Vagina (tissue), 2 donors: ENCODE measurements around the gene ATP8B1. TPM values are rescaled to one million over a fixed set of nuclear protein-coding genes. Genes with fewer than 3 reads are reported as not detected.
A peak's percentile ranks its signal among the peaks of the same experiment; 100 is the strongest.

Experiments
- DNase-seq, 2 donors: peaks; one replicate each; pipeline ENCODE4 v3.0.0-alpha.2; 2017; ENCODE audit errors: extremely low spot score in 2 of 2
- H3K27ac ChIP-seq: fragments of 200-600 bp; sonication (generic); one replicate; pipeline ENCODE4 v1.5.1; 2019
- H3K27me3 ChIP-seq: fragments of 200-600 bp; sonication (generic); one replicate; pipeline ENCODE4 v1.5.1; 2019
- H3K36me3 ChIP-seq, 2 donors: fragments of 200-600 bp; sonication (generic); one replicate each; pipeline ENCODE4 v1.5.1; 2017 to 2019
- H3K4me1 ChIP-seq: fragments of 200-600 bp; sonication (generic); one replicate; pipeline ENCODE4 v1.5.1; 2019
- H3K4me3 ChIP-seq, 2 donors: fragments of 200-600 bp; sonication (generic); 1 replicate in 1 of 2; 2 replicates in 1 of 2; pipeline ENCODE4 v1.5.1; 2016 to 2019
- H3K9me3 ChIP-seq: fragments of 200-600 bp; sonication (generic); one replicate; pipeline ENCODE4 v1.5.1; 2019
- POLR2A ChIP-seq, 2 donors: fragments of 450-650 bp; IDR thresholded peaks; one replicate each; pipeline ENCODE4 v1.6.1; 2017; ENCODE audit warnings: antibody characterized with exemption in 2 of 2, mild to moderate bottlenecking in 2 of 2, moderate library complexity in 2 of 2
- POLR2AphosphoS5 ChIP-seq, 2 donors: sonication (generic); formaldehyde crosslinking; IDR thresholded peaks; one replicate each; pipeline ENCODE4 v1.9.0; 2017; ENCODE audit warnings: antibody characterized with exemption in 2 of 2, mild to moderate bottlenecking in 2 of 2, low read depth in 1 of 2; ENCODE audit not compliant: insufficient read depth in 1 of 2
- intact Hi-C: fragments of 100-400 bp; cut with DNase I; formaldehyde crosslinking; loops from one replicate; pipeline ENCODE4 v1.15.1; 2023
- total RNA-seq: library from RNA; depleted of rRNA; stranded (reverse); fragments of >200 nt; gene quantifications from one replicate; pipeline ENCODE4 v1.2.3, GENCODE V29; 2016
- TF ChIP-seq, protein P1 (sequence below), 3 experiments: fragments of 450-650 bp in 2 of 3; fragments of 200-600 bp in 1 of 3; sonication (generic) in 1 of 3; IDR thresholded peaks; one replicate each; pipeline ENCODE4 v1.5.1; 2017 to 2019; ENCODE audit warnings: antibody characterized with exemption in 3 of 3, mild to moderate bottlenecking in 2 of 3, moderate library complexity in 2 of 3

ATP8B1 gene
- total RNA-seq, 1 donor from 2014 or later = 41.5 TPM

GRCh38 chr18:57791192-57791591 lies 11.9 kb downstream of the ATP8B1 start:
- Histone ChIP-seq H3K36me3 (no peaks in the 10 kb centered on the region), H3K9me3 (no peaks in the 10 kb centered on the region), H3K27ac (peak overlapping the region; percentile 72), H3K4me3 (no peak overlapping the region), H3K27me3 (no peaks in the 10 kb centered on the region), H3K4me1 (peaks cover 67% of the 10 kb centered on the region)
- intact Hi-C loops = no loop called here
- no peak for DNase-seq
- no peak for TF ChIP-seq POLR2A (IDR thresholded peaks at IDR 0.05)

DNA sequence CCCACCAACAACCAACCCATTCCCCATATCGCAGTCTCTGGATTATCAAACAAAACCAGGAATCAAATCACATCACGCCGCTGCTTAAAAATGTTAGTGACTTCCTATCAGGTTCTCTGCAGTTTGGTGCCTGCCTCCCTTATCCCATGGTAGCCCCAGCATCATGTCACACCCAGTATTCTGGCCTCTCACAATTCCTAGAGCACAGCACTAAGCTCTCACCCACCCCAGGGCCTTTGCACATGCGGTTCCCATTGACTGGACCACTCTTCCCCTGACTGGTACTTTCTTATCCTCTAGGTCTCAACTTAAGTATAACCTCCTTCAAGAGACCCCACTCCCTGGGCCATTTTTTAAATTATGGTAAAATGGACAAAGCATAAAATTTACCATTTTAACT lies 12.8 kb downstream of the ATP8B1 start:
- no peaks in the 10 kb centered on the region for H3K9me3 ChIP-seq
- H3K27ac ChIP-seq = peak overlapping the region; percentile 94
- intact Hi-C loops = no loop called here
- peaks cover 76% of the 10 kb centered on the region for H3K4me1 ChIP-seq
- TF ChIP-seq POLR2AphosphoS5 (IDR thresholded peaks at IDR 0.05; ENCODE audit: insufficient read depth in 1 of 2, low read depth in 1 of 2) = no peak
- no peak for TF ChIP-seq POLR2A (IDR thresholded peaks at IDR 0.05)
- TF ChIP-seq, protein P1, sequence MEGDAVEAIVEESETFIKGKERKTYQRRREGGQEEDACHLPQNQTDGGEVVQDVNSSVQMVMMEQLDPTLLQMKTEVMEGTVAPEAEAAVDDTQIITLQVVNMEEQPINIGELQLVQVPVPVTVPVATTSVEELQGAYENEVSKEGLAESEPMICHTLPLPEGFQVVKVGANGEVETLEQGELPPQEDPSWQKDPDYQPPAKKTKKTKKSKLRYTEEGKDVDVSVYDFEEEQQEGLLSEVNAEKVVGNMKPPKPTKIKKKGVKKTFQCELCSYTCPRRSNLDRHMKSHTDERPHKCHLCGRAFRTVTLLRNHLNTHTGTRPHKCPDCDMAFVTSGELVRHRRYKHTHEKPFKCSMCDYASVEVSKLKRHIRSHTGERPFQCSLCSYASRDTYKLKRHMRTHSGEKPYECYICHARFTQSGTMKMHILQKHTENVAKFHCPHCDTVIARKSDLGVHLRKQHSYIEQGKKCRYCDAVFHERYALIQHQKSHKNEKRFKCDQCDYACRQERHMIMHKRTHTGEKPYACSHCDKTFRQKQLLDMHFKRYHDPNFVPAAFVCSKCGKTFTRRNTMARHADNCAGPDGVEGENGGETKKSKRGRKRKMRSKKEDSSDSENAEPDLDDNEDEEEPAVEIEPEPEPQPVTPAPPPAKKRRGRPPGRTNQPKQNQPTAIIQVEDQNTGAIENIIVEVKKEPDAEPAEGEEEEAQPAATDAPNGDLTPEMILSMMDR (IDR thresholded peaks at IDR 0.05) = no peak
- no peak for DNase-seq
- no peak overlapping the region for H3K4me3 ChIP-seq
- no peaks in the 10 kb centered on the region for H3K27me3 ChIP-seq
- no peaks in the 10 kb centered on the region for H3K36me3 ChIP-seq

GRCh38 chr18:57789759-57790158 lies 13.4 kb downstream of the ATP8B1 start:
- intact Hi-C loops = no loop called here
- no peak for DNase-seq

GRCh38 chr18:57789090-57789489 lies 14.0 kb downstream of the ATP8B1 start:
- no peak for TF ChIP-seq POLR2AphosphoS5 (IDR thresholded peaks at IDR 0.05; ENCODE audit: insufficient read depth in 1 of 2, low read depth in 1 of 2)
- Histone ChIP-seq H3K27ac (peak overlapping the region; percentile 94), H3K27me3 (no peaks in the 10 kb centered on the region), H3K36me3 (no peaks in the 10 kb centered on the region), H3K4me3 (no peak overlapping the region), H3K4me1 (peaks cover 83% of the 10 kb centered on the region), H3K9me3 (no peaks in the 10 kb centered on the region)
- DNase-seq = peak in 1 of 2 donors; percentile 62
- intact Hi-C loops = no loop called here

More at GRCh38 chr18:57789759-57790158, 13.4 kb downstream of the ATP8B1 start:
- Histone ChIP-seq H3K36me3 (no peaks in the 10 kb centered on the region), H3K27me3 (no peaks in the 10 kb centered on the region), H3K4me3 (no peak overlapping the region), H3K9me3 (no peaks in the 10 kb centered on the region), H3K4me1 (peaks cover 81% of the 10 kb centered on the region), H3K27ac (peak overlapping the region; percentile 94)
- TF ChIP-seq POLR2AphosphoS5 (IDR thresholded peaks at IDR 0.05; ENCODE audit: insufficient read depth in 1 of 2, low read depth in 1 of 2) (no peak), POLR2A (IDR thresholded peaks at IDR 0.05) (no peak)
- TF ChIP-seq, protein P1 (IDR thresholded peaks at IDR 0.05) = no peak

- no peaks in the 10 kb centered on the region for H3K36me3 ChIP-seq
- H3K9me3 ChIP-seq = no peaks in the 10 kb centered on the region
- intact Hi-C loops = no loop called here
- no peak for TF ChIP-seq POLR2AphosphoS5 (IDR thresholded peaks at IDR 0.05; ENCODE audit: insufficient read depth in 1 of 2, low read depth in 1 of 2)
- no peak for TF ChIP-seq POLR2A (IDR thresholded peaks at IDR 0.05)
- TF ChIP-seq, protein P1 (IDR thresholded peaks at IDR 0.05) = no peak
- peaks cover 72% of the 10 kb centered on the region for H3K4me1 ChIP-seq
- H3K4me3 ChIP-seq = no peak overlapping the region
- DNase-seq = peak in 1 of 2 donors; percentile 16
- peak overlapping the region; percentile 94 for H3K27ac ChIP-seq
- no peaks in the 10 kb centered on the region for H3K27me3 ChIP-seq
These were observed 15.9 kb downstream of the ATP8B1 start for GRCh38 chr18:57787068-57787685.

DNA sequence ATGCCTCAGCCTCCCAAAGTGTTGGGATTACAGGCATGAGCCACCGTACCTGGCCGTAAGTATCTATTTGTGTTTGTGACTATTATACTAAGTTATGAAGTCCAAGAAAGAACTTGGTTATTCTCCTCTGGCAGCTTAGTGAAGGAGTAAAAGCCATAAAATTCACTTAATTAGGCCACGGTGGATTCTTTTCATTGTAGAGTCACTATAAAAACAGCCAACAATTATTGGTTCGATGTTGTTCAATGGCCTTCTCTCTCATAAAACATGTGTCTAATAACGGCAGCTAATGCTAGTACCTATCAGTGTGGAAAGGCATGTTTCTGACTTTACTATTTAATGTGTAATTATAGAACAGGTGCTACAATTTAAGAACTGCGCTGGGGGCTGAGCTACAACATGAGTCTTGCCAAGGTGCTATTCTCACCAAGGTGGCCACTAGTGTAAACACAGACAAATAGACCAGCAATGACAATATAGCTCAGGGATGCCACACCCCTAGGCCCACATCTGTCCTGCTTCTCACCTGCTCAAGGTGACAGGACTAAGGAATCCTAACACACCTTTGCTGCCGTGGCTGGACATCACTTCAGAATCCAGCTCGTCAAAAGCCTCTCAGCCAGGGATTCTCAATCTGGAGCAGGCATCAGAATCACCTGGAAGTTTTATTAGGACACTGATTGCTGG lies 17.2 kb downstream of the ATP8B1 start:
- peaks cover 80% of the 10 kb centered on the region for H3K4me1 ChIP-seq
- DNase-seq = peak in 1 of 2 donors; percentile 85
- intact Hi-C loops = no loop called here

More for the DNA sequence above, 17.2 kb downstream of the ATP8B1 start:
- Histone ChIP-seq H3K9me3 (no peaks in the 10 kb centered on the region), H3K27ac (peak overlapping the region; percentile 94), H3K4me3 (no peak overlapping the region), H3K36me3 (no peaks in the 10 kb centered on the region), H3K27me3 (no peaks in the 10 kb centered on the region)
- no peak for TF ChIP-seq POLR2AphosphoS5 (IDR thresholded peaks at IDR 0.05; ENCODE audit: insufficient read depth in 1 of 2, low read depth in 1 of 2)
- TF ChIP-seq POLR2A (IDR thresholded peaks at IDR 0.05) = no peak
- TF ChIP-seq, protein P1 (IDR thresholded peaks at IDR 0.05) = no peak
